Pancreas (tissue), 10 donors: ENCODE data around the gene PAX2. TPM values are rescaled to one million over a fixed set of nuclear protein-coding genes. Genes with fewer than 3 reads are reported as not detected.

Experiments used
- ATAC-seq, 4 donors: fragments of 200-7000 bp; cut with Tn5 transposase; one replicate each; pipeline versions ENCODE4 v1.8.0 to v1.9.1; 2020; ENCODE audit warnings: mild to moderate bottlenecking in 4 of 4, moderate library complexity in 4 of 4
- DNase-seq, 6 donors: peaks; one replicate each; pipeline ENCODE4 v3.0.0-alpha.2; 2020
- FAIRE-seq: peaks from 2 replicates; lab custom pipeline; 2012; peaks lifted over from hg19 to GRCh38; lab: Jason Lieb, UNC
- H3K27ac ChIP-seq, 4 donors: fragments of 200-600 bp; sonication (generic); 1 replicate in 3 of 4; 2 replicates in 1 of 4; pipeline versions ENCODE4 v1.5.0 to v1.8.0; 2020
- H3K27me3 ChIP-seq, 4 donors: fragments of 200-600 bp; one replicate each; pipeline ENCODE4 v1.8.0; 2021
- H3K36me3 ChIP-seq, 3 donors: fragments of 200-600 bp; sonication (generic) in 1 of 3; one replicate each; pipeline versions ENCODE4 v1.5.0 to v1.8.0; 2020 to 2021
- H3K4me1 ChIP-seq, 3 donors: fragments of 200-600 bp; one replicate each; pipeline ENCODE4 v1.8.0; 2021
- H3K4me3 ChIP-seq, 4 donors: fragments of 200-600 bp; sonication (generic) in 2 of 4; one replicate each; pipeline versions ENCODE4 v1.5.0 to v1.8.0; 2020 to 2021
- H3K9me3 ChIP-seq, 4 donors: fragments of 200-600 bp; one replicate each; pipeline ENCODE4 v1.8.0; 2021
- CTCF ChIP-seq, 4 donors: fragments of 200-600 bp; sonication (generic) in 3 of 4; IDR thresholded peaks; one replicate each; pipeline versions ENCODE4 v1.5.0 to v1.8.0; 2021; ENCODE audit warnings: antibody characterized with exemption in 4 of 4
- WGBS, 2 donors: extraction: QIAGEN DNeasy Blood & Tissue Kit; methylation state at CpG; one replicate each; pipeline ENCODE4 v1.1.7; 2013; 5-methylcytosine and 5-hydroxymethylcytosine counted together
- intact Hi-C, 3 donors: fragments of 100-400 bp; cut with DNase I; formaldehyde crosslinking; loops; one replicate each; pipeline versions ENCODE4 v1.11.1 to v1.14.2; 2022
- polyA plus RNA-seq, 2 donors: library from polyadenylated mRNA; stranded (reverse); fragments of 200-250 nt; gene quantifications; one replicate each; pipeline ENCODE4 v1.2.3, GENCODE V29; 2013
- total RNA-seq, 6 donors: library from RNA; stranded (reverse); fragmentation: NEBNext Ultra II Directional in 4 of 6; extraction: Animal tissue kit (Norgen Biotek cat#: 25700) in 4 of 6; gene quantifications; one replicate each; pipeline versions ENCODE4 v1.2.1 to v1.2.4, GENCODE V29; 2021 to 2023
- donor health status: healthy with polysubstance abuse.
- donor health status: DM: no; HTN: no; CAD: no; lungs with moderate emphysema.
- donor health status: DM: no; HTN: no; CAD: no.
- donor health status: control.
- donor health status: control.
- donor health status: Bipolar disorder and iron deficiency.
- donor health status: DM: yes; HTN: yes; CAD: no.
- donor health status: DM: no; HTN: no; CAD: no.
- donor health status: DM: no; HTN: no; CAD: no.
- donor health status: DM: yes; HTN: yes; CAD: no.

PAX2 gene
- total and polyA plus RNA-seq, 8 donors: 0.07 to 0.49 (median 0.26) TPM

- intact Hi-C loops: loop anchor here in 2 of 3 donors (5.0 to 10.0 kb wide), 2 partner anchors 176 to 178 kb away; no protein-coding TSS in a partner anchor
- no peak for ATAC-seq
These were observed 4.7 kb upstream of the PAX2 start for GRCh38 chr10:100740476-100741377.

GRCh38 chr10:100741378-100742075, 3.9 kb upstream of the PAX2 start:
- no peak overlapping the region for H3K27ac ChIP-seq
- no peaks in the 10 kb centered on the region for H3K36me3 ChIP-seq
- FAIRE-seq: no peak
- DNase-seq: no peak
- no peak for ATAC-seq
- TF ChIP-seq CTCF (IDR thresholded peaks at IDR 0.05): no peak
- WGBS, 2 donors: 9 to 10% methylated on average over 31 to 32 of the region's 32 CpGs
- intact Hi-C loops: loop anchor here in 2 of 3 donors (5.0 to 10.0 kb wide), 2 partner anchors 177 to 179 kb away; no protein-coding TSS in a partner anchor
- no peaks in the 10 kb centered on the region for H3K9me3 ChIP-seq
- no peak overlapping the region for H3K4me3 ChIP-seq
- peaks cover 0 to 53% (median 27%) of the 10 kb centered on the region in 4 donors for H3K27me3 ChIP-seq
- peaks cover 5 to 25% (median 5%) of the 10 kb centered on the region in 3 donors for H3K4me1 ChIP-seq

More at GRCh38 chr10:100740476-100741377, 4.7 kb upstream of the PAX2 start:
- WGBS, 2 donors: 43 to 47% methylated on average over 16 of the region's 16 CpGs
- peaks cover 0 to 54% (median 27%) of the 10 kb centered on the region in 4 donors for H3K27me3 ChIP-seq
- no peak for FAIRE-seq
- no peaks in the 10 kb centered on the region for H3K36me3 ChIP-seq
- TF ChIP-seq CTCF (IDR thresholded peaks at IDR 0.05): no peak
- no peaks in the 10 kb centered on the region for H3K9me3 ChIP-seq
- peaks cover 5 to 21% (median 5%) of the 10 kb centered on the region in 3 donors for H3K4me1 ChIP-seq
- DNase-seq: no peak
- H3K4me3 ChIP-seq: no peak overlapping the region
- H3K27ac ChIP-seq: no peak overlapping the region

- no peak for DNase-seq
- Histone ChIP-seq H3K4me1 (peaks cover 5 to 25% (median 5%) of the 10 kb centered on the region in 3 donors), H3K27me3 (peaks cover 0 to 47% (median 24%) of the 10 kb centered on the region in 4 donors), H3K27ac (no peak overlapping the region), H3K9me3 (no peaks in the 10 kb centered on the region), H3K4me3 (no peak overlapping the region), H3K36me3 (no peaks in the 10 kb centered on the region)
- TF ChIP-seq CTCF (IDR thresholded peaks at IDR 0.05): no peak
- FAIRE-seq: no peak
- 16 to 17% methylated on average over 37 of the region's 37 CpGs for WGBS, 2 donors
- intact Hi-C loops: loop anchor here in 2 of 3 donors (5.0 to 10.0 kb wide), 2 partner anchors 177 to 180 kb away; no protein-coding TSS in a partner anchor
- ATAC-seq: no peak
These were observed 3.2 kb upstream of the PAX2 start for GRCh38 chr10:100742076-100742771.

GRCh38 chr10:100742936-100743335, 2.4 kb upstream of the PAX2 start:
- H3K27ac ChIP-seq: no peak overlapping the region
- H3K4me3 ChIP-seq: no peak overlapping the region
- no peak for TF ChIP-seq CTCF (IDR thresholded peaks at IDR 0.05)
- peaks cover 0 to 52% (median 22%) of the 10 kb centered on the region in 4 donors for H3K27me3 ChIP-seq
- WGBS, 2 donors: 28 to 35% methylated on average over 7 of the region's 7 CpGs
- peaks cover 5 to 25% (median 5%) of the 10 kb centered on the region in 3 donors for H3K4me1 ChIP-seq
- ATAC-seq (no peak), DNase-seq (no peak), FAIRE-seq (no peak)
- intact Hi-C loops: loop anchor here in 2 of 3 donors (5.0 to 10.0 kb wide), 2 partner anchors 178 to 181 kb away; no protein-coding TSS in a partner anchor
- no peaks in the 10 kb centered on the region for H3K36me3 ChIP-seq
- H3K9me3 ChIP-seq: no peaks in the 10 kb centered on the region
